Stimulated activated CD8-positive, alpha-beta memory T cell treated with anti-CD3 and anti-CD28 coated beads, Interleukin-7, amount 100 ng/mL, for 48 hours (primary cell): ENCODE measurements around the gene OR4L1.
"Not testable (repeated sequence)": the region's sequence is repeated elsewhere in the genome, so short reads cannot be mapped to it uniquely, and the experiment has no call there.

ENCODE experiments used
- DNase-seq, 2 donors: peaks; one replicate each; pipeline ENCODE4 v3.0.0-alpha.2; 2020; ENCODE audit warnings: low read depth in 1 of 2; ENCODE audit errors: extremely low read depth in 1 of 2

The OR4L1 gene, protein sequence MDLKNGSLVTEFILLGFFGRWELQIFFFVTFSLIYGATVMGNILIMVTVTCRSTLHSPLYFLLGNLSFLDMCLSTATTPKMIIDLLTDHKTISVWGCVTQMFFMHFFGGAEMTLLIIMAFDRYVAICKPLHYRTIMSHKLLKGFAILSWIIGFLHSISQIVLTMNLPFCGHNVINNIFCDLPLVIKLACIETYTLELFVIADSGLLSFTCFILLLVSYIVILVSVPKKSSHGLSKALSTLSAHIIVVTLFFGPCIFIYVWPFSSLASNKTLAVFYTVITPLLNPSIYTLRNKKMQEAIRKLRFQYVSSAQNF

DNA sequence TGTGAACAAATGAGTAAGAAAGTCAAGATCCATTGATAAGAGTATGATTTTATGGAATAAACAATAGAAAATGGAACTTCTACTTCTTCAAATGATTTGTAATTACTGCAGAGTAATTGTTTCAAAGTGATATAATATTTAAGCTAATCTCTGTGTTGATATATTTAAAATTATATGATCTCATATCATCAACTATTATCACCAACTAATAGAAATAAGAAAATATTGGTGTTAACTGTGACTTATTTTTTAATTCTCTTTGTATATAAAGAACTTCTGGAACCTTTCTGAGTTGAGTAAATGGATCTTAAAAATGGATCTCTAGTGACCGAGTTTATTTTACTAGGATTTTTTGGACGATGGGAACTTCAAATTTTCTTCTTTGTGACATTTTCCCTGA, at the start of gene OR4L1:
Gene OR4L1 (plus strand): TSS at position 301 of the 400 bp plus-strand sequence. CDS start 0 bp downstream, at position 301.
- no peak for DNase-seq

DNA sequence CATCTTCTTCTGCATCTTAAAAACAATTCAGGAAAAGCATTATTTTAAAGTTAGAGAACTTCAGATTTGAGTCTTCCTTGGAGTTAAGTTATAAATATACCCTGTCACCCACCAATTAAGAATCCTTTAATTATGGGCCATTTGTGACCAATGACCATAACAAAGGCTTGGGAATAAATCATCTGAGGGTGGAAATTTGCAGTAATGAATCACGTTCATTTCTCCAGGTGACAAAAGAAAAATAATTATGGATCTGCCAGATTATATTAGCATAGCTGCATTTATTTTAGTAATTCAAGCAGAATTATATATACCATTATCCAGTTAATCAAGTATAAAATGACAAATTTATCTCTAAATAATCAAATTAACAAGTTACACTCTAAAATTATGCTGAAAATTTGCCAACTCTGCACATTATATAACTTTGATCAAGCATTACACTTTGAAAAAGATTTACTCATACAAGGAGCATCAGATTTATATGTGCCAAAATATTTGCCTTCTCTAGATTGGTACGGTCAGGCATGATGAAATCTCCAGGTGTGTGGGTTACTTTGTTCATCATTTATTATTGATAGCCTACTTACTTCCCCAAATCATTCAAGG, 40.5 kb upstream of the OR4L1 start, which contains the start of gene OR4K14:
Gene OR4K14 (minus strand): TSS at position 51 of the 609 bp plus-strand sequence. CDS start 4,114 bp downstream, outside the sequence.
- DNase-seq = no peak

DNA sequence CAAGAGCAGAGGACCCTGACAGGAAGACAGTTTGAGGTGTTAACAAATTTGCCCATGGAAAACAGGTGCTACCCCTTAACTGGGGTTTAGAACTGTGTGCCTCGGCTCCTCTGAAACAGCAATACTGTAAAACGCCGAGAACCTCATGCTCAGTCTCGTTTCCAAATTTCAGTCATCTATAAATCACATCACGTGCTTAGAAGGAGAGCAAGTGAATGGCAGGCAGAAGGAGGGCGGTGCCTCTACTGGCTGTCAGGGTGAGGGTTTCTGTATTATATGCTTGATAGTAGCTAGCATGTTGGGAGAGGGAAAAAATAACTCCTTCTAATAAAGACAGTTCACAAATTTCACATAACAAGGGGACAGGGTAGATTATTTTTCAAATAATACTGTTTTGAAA, 28.8 kb upstream of the OR4L1 start:
- no peak for DNase-seq

DNA sequence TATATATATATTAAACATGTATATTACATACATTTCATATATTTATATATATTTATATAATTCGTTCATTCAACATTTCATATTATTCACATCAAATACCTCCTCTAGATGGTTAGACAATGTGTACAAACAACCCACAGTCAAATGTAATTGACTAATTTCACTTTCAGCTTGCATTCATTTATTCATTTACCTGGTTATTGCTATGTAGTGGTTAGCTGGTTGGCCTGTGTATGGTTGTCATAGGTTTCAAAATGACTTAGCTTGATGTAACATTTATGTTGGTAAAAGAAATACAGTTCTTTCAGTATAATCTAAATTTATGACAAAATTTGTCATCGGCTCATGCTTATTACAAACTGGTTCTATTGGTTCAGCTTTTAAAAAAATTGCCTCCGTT, 24.4 kb upstream of the OR4L1 start:
- DNase-seq = no peak

DNA sequence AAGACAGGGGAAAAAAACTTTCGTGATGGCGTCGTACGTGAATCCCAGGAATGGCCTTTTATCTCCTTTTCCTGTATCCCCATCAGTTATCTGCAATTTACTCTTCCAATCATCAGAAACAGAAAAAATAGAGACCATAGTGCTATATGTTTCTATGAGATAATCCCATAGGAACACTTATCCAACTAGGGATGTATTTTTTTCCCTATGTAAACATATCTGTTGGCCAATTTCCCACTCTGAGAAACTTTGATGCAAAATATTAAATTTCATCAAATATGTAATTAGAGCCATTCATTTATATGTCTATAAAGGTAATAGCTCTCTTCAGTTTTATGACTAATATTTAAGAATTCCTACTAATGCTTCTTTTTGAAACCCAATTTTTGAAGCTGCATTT, 23.9 kb upstream of the OR4L1 start, which contains the start of gene OR4K13:
Gene OR4K13 (minus strand): TSS at position 101 of the 400 bp plus-strand sequence. CDS start 1,280 bp downstream, outside the sequence.
- no peak for DNase-seq

DNA sequence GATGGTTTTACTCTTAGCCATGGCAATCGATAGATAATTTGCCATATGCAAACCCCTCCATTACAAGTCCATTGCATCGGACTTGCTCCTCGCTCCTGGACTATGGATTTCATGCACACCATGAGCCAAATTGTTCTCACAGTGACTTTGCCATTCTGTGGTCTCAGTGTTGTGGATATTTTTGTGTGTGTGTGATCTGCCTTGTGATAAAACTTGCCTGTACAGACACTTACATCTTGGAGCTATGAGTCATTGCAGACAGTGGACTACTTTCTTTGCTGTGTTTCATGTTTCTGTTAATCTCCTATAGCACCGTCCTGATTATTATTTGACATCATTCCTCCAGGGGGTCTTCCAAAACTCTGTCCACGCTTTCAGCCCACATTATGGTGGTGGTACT, 15.6 kb upstream of the OR4L1 start:
- no peak for DNase-seq

DNA sequence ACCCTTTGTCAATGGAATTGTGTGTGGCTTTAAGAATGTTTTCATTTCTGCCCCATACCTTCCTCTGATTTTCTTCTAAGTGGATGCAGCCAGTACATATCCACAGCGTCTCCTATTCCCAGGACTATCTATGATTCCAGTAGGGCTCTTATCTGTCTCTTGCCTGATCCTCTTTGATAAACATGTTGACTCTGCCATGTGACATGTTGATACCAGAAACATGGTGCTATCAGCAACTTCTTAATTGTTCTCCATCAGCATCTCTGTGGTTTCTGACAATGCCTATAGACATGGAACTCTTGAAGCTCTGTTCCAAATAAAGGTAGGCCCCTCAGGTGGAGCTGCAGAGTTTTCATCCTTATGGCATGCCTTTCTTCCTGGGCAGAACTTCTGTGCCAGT, 11.6 kb upstream of the OR4L1 start:
- no peak for DNase-seq

DNA sequence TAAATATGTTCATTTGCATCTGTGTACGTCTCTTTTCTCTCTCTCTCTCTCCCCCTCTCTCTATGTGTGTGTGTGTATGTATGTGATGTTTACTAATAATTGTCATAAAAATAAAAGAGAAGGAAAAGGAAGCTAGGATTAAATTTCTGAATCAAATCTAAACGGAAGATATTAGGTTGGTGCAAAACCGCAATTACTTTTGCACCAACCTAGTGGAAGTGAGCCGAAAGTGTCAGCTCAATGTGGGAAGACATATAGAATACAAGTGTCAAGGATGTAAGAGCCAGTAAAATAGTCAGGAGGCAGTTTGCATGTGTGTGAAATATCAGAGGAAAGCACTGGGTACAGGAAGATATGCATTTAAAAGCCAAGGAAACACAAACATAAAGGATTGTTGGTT, 32.2 kb downstream of the OR4L1 start:
- no peak for DNase-seq

DNA sequence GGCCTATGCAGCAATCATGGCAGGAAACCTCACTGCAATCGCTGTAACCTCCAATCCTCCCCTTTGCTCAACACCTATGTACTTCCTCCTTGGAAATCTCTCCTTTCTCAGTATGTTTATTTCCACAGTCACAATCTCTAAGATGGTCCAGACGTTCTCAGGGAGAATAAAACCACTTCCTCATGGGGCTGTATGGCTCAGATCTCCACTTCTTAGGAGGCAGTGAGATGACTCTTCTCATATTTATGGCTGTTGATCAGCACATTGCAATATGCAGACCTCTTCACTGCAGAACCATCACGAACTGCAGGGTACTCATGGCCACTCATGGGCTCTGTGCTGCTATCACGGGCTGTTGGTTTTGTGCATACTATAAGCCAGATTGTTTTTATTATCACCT, 33.6 kb downstream of the OR4L1 start:
- DNase-seq = no peak

DNA sequence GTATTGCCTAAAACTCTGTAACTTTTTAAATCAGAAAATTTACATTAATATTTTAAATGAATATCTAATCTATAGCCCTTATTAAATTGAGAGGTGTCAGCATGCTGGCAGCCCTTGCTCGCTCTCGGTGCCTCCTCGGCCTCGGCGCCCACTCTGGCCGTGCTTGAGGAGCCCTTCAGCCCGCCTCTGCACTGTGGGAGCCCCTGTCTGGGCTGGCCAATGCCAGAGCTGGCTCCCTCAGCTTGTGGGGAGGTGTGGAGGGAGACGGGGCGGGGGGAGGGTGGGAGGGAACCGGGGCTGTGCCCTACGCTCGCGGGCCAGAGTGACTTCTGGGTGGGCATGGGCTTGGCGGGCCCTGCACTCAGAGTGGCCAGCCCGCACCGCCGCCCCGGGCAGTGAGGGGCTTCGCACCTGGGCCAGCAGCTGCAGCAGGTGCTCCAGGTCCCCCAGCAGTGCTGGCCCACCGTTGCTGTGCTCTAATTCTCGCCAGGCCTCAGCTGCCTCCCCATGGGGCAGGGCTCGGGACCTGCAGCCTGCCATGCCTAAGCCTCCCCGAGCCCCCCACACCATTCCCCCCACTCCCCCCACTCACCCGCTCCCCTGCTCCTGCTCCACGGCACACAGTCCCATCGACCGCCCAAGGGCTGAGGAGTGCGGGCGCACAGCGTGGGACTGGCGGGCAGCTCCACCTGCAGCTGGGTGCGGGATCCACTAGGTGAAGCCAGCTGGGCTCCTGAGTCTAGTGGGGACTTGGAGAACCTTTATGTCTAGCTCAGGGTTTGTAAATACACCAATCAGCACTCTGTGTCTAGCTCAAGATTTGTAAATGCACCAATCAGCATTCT, 39.3 kb downstream of the OR4L1 start:
- DNase-seq = not testable (repeated sequence)

DNA sequence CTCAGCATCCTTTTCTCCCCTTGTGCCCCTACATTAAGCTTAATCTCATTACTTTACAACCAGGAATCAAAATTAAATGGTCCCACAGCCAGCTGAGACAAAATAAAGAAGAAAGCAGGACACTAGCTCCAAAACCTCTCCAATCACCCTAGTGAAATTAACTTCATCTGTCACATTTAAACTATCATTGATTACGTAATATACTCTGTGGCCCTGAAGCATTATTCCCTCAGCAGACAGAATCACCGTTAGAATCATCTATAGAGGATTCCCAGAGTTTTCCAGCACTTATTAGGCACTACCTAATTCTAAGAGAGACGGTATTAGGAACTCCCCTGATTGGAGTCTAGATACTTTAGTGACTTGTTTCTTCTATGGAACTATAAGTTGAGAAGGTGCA, 50.6 kb downstream of the OR4L1 start, which contains the start of gene OR4K17:
Gene OR4K17 (plus strand): TSS at position 302 of the 400 bp plus-strand sequence. CDS start 6,761 bp downstream, outside the sequence.
- no peak for DNase-seq
